Stimulated activated CD8-positive, alpha-beta memory T cell treated with anti-CD3 and anti-CD28 coated beads, Interleukin-15, amount 100 ng/mL, for 48 hours (primary cell): ENCODE data around the gene TLE4.
"Not testable (repeated sequence)": the region's sequence is repeated elsewhere in the genome, so short reads cannot be mapped to it uniquely, and the experiment has no call there.

Source experiments
- DNase-seq, 2 donors: peaks; one replicate each; pipeline ENCODE4 v3.0.0-alpha.2; 2020; ENCODE audit warnings: low read depth in 2 of 2

Gene TLE4

DNA sequence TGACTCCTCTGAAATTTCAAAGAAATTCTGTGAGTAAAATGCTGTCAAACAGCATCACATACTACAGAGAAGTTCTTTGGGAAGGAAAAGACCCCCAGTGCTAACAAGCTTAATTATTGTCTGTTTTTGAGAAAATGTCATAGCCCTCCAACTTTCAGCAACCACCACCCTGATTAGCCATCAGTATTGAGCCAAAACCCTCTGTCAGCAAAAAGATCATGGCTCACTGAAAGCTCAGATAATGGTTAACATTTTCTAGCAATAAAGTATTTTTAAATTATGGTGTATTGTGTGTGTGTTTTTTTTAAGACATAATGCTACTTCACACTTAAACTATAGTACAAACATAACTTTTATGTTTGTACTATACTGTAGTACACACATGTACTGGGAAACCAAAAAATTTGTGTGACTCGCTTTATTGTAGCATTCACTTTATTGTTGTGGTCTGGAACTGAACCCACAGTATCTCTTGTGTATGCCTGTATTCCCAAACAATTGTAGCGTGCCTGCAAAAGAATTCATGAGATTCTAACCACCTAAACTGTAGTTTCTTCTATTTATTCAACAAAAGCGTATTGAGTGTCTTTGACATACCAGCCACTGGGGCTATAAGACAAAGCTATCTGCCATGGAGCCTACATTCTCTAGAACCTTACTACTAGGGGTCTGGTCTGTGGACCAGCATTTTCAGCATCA, 31.6 kb downstream of the TLE4 start:
- no peak for DNase-seq

DNA sequence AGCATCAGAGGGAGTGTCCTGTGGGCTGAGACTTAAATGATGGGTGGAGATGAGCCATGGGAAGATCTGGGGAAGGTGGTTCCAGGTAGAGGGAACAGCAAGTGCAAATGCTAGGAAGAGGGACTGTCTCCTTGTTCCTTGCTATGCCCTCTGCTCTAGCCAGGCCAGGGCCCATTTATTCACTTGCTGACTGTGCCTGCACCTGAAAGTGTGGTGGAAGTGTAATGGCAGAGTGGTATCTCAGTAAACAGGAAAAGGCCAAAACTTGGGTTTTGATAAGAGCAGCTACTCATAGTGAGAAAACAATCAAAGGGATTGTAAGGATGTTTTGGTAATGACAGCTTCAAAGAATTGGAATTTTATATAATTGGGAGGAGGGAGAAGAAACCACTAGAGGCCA, 32.4 kb downstream of the TLE4 start:
- DNase-seq = no peak

DNA sequence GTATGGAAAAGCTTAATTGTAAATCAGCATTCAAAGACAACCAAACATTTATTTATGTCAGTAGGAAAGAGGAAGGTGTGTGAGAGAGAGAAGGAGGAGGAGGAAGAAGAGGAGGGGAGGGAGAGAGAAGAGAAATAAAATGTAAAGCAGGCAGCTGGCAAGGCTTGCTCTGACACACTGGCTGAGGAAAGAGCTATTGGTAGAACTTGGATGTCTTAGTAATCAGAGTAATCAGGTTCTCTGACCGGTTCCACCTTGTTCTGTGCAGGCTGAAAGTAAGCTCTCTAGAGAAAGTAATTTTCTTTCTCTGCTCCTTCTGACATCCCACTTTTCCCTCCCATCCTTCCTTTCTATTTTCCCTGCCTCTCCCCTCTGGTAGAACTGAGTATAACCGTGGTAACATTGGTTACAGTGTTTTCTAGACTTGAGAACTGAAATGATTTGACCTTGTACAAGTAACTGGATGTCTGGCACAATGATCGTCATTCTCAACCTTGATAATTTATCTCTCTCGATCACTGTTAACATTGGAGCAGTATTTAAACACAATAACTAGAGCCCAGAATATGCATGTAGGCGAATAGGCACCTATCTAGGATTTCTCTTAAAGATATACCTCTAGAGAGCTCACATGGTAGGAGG, 33.3 kb downstream of the TLE4 start:
- no peak for DNase-seq

DNA sequence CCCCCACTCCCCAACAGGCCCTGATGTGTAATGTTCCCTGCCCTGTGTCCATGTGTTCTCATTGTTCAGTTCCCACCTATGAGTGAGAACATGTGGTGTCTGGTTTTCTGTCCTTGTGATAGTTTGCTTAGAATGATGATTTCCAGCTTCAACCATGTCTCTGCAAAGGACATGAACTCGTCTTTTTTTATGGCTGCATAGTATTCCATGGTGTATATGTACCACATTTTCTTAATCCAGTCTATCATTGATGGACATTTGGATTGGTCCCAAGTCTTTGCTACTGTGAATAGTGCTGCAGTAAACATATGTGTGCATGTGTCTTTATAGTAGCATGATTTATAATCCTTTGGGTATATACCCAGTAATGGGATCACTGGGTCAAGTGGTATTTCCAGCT, 34.8 kb downstream of the TLE4 start:
- not testable (repeated sequence) for DNase-seq

DNA sequence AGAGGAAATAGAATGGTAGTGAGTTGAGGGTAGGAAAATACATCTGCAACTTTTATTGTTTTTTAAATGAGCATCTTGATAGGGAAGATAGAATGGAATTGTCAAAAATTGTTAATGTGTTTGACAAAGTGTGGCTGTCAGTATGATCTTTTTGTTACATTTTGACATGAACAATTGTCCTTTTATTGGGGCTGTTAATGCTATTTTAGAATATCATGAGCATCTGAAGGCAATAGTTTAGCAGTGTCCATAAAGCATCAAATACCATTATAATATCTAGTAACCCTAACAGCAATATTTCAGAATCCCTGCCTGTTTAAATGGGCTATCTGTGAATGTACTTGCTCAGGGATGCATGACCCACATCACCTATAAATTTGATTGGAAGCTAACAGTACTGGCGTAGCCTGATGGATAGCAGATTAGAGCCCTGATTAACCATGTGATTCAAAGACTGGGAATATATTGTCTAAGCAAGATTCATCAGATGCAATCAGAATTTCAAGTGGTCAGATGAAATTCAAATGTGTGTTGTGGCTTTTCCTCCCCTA, 37.8 kb downstream of the TLE4 start:
- DNase-seq = no peak

DNA sequence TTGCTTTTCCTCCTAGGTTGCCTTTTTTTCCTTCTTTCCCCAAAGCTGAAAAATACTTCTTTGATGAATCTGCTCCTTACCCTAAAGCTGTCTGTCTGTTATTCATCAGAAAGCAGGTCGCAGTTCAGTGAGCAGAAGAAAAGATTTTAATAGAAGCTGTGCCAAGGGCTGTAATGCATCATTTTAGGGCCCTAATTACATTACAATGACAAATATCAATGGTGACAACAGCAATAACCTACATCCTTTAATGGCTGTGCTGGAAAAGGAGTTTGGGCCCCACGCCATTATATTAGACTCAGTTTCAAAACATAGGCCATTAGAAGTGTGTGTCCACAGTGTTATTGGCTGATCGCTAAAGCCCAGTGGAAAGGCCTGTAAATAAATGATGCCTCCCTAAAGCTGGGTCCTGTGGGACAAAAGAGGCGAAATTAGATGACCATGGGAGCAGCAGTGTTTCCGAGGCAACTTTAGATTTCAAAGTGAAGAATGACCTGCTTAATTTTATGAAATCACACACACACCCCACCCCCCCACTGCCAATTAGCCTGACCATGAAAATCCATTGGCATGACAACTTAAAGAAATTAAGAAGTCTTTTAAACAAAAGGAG, 38.4 kb downstream of the TLE4 start:
- no peak for DNase-seq

DNA sequence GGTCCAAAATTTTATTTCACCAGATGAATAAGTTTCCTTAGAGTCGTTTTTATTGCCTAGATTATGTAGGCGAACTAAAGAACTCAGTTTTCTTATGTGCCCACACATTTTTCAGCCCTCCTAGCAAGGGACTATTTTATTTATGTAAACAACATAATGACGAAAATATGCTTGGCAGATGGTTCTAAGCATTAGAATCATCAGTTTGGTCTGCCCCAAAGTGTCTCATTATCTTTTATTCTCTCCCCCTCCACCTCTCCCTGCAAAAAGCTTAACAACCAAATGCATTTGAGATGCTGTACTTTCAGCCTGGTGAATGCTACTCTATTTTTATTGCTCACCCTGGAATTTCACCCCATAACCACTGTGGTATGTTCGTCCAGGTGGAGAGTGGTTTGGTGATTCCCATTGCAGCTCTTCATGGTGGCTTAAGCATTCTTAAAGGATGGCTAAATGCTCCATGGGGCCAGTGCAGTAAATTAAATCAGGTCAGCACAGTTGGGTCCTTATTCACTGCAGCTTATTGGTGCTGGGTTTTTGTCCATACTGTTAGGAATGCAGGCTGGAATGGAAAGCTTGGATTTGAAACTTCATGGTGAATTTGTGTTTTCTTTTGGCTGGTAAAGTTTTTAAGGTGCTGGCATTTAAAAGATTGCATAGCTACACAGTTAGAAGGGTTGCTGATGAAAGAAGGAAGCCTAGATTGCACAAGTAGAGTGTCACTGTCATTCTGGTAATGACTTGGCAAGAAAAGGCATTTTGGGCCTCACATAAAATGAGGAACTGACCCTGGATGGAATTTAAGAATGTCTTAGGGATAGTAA, 39.2 kb downstream of the TLE4 start:
- no peak for DNase-seq

DNA sequence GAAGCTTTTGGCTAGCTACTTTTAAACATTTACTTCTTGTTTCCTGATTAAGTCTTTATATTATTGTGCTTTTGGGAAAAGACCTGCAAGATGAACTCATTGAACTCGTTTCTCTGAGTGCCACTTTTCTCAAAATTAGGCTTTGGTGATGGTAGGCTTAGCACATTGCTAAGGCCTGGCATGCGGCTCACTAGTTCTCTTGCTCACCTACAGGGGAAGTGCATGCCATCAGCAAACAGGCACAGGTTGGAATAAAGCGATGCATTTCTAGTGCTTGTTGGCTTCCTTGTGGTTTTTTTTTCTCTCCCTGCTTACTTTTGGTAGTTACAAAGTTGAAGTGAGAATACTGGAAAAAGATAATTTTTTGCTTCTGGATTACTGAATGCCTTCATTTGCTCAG, 41.4 kb downstream of the TLE4 start:
- DNase-seq = no peak

DNA sequence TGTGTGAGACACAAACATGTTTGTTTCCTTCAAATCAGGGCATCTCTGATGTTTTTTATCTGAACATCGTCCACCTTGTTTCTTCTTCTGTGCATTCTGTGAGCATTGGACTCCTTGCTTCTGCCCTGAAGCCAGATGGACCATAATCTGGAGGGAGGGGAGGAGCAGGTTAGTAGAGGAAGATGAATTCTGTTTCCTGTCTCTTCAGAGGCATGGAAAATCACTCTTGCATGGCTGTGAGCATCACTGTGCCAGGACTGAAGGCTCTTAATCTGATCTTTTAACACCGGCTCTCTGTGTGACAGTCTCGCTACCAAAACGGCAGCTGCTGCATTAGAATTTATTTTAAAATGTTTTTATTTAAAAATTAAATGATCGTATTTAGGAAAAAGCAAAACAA, 43.3 kb downstream of the TLE4 start:
- no peak for DNase-seq

DNA sequence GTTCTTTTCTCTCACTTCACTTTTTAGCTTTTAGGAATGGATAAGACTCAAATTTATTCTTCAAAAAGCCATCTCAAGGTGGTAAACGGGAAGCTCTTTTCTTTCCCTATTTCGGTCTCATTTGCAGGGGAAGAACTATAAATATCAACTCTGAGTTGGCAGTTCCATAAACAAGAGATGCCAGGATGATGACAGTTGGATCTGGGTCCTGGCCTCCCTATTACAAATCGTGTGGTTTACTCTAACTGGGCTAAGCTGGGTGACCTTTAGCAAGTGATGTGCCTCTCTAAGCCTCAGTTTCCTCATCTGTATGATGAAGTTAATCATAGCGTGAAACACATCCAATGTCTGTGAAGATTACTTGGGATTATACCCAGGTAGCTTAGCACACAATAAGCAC, 44.2 kb downstream of the TLE4 start:
- no peak for DNase-seq

DNA sequence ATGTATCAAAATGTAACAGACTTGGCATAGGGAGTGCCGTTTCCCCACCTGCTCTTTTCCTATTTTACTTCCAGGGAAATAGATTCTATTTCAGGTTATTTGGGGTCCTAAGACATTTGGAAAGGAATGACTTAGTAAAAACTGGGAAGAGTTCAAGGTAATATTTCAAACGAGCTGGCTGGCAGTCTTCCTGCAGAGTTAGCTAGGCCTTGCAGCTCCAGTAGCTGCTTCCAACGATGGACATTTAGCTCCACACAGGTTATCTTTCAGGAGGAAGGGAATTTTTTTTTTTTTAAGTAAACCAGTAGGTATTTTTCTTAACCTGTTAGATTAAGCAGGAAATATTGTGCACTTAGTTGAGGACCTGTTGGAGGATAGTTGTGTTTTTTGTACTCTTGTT, 45.2 kb downstream of the TLE4 start:
- DNase-seq = no peak

DNA sequence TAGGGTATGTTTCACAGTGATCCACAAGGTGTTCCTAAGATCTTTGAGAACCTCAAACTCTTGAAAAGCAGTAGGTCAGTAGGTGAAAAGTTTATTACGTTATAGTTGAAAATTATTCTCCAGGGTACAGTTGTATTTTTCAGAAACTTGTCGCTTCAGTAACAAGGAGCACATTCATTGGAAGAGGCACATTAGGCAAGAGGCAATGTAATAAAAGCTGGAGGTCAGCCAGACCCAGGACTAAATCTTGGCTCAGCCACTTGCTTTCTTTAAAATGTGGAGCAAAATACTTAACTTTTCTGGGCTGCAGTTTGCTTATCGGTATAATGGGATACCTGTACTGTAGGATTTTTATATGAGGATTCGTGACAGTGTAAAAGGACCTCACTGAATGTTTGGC, 45.6 kb downstream of the TLE4 start:
- DNase-seq = no peak

DNA sequence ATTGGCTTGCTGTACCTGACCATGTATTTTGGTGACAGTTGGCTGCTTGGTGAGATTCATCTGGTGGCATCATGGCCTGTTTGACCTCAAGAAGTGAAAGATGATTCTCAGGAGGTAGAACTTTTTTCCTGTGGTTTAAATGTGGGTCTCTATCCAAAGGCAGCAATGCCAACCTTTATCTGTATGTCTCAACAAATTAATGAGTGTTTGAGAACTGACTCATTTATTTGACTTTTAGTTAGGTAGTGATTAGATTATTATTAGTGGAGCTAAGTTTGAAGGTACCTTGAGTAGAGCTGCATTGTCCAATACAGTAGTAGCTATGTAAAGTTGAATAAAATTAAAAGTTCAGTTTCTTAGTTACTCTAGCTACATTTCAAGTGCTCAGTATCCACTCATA, 48.2 kb downstream of the TLE4 start:
- DNase-seq = no peak

DNA sequence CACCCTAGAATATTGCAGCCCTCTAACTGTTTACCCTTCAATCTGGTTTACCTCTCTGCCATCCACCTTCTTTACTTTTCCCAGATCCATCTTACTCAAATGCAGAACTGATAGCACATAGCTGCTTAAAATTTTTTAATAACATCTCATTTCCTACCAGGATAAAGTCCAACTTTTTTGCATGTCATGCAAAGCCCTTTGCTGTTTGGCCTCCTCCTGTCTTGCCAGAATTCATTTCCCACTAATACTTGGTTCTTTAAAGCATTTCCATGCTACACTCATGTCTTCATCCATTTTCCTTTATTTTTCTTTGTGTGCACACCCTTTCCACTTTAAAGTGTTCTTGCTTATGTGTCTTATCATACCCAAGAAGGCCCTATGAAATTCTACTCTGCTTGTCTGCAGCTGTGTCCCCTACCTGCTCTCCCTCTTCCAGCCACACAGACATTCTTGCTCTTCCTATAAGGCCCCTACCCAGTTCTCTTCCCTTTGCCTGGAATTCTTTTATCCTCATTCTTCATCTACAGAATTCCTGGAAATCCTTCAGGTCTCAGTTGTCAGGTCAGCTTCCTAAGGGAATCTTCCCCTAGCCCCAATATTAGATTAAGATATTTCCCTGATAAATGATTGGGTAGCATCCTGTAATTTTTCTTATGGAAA, 50.3 kb downstream of the TLE4 start:
- no peak for DNase-seq

DNA sequence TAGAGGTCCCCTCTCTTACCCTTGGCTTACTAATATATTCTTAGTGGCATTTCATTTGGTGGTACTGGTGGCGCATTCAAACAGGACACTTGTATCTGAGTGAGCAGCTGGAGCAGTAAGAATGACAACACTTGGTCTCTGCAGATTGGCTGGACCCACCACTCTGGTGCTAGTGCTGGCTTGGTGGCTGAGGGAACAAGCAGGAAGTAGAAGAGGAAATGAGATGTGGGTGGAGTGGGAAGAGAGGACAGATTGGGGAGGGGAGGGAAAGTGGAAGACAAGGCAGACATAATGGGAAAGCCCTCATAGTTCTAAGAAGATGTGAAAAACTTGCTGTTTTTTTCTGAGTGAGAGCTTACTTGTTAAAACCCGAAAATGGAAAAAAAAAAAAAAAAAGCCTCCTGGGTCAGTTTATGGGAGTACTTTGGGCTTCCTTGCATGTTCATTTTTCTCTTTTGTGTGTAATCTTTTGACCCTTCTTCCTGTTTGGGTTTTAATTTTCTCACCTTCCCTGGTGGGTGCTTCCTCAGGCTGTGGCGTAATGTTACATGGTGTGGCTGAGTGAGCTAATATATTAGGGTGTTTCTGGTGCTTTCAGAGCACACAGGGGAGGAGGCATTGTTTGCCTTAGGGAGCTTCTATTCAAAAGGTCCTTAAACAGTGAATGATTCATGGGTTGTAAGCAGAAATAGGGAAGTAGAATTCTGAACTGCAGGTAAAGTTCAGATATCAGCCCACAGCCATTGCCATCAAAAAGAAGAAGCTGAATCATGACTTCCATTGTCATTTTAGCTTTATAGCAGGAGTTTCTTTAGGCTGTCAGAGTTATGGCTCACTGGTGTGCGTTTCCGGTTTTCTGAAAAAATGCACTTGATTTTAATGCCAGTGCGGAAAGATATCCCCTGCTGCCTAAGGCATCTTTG, 52.3 kb downstream of the TLE4 start:
- DNase-seq = peak in 1 of 2 donors; percentile 38

DNA sequence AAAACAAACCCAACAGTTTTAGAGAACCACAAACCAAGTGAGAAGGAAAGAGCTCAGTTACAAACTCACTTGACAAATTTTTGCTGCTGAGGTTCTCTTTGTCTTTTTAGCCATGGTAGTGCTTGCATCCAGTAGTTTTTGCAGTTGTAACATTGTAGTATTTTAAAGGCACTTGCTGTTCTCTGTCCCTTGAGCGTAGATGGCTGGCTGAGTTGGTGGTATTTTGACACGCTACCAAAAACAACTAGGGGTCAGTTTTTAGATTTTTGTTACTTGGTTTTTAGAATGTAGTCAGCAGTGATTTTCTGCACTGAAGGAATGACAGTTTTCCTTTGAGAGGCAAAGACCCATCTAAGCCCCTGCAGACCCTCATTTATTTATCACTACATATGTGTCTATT, 58.0 kb downstream of the TLE4 start:
- no peak for DNase-seq

DNA sequence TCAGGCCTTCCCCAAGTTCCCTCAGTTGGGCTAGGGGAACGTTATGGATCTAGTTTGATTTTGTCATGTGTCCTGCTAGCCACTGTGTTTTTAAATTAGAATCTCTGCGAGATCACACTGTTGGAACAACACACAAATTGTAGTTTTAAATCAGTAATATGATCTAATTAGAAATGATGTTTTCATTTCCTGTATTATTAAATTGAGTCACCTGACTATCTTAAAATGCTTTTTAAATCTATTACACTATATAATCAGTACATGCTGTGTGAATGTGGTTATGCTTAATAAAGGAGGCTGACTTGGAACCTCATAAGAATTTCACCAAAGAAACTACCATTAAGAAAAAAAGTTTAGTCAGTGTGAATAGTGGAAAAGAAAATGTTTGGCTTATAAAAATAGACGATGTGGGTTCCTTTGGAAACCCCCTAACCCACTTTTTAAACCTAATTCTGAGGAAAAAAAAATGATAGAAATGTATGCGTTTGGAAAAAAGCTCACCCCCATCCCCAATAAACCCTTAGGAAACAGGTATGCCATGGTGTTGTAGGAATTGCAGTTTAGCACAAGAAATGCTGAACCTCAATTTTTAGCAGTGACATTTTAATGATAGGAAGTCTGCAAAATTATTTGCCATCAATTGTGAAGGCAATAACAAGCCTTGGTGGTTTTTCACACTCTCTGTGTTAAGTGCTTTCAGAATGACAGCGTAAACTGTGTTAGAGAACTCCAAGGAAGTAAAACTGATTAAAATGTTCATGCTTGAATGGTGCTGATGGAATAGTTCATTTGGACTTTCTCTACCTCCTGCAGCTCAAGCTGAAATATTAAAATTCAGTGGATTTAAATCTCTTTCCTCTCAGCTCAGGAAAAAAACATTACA, 59.0 kb downstream of the TLE4 start:
- DNase-seq = no peak

DNA sequence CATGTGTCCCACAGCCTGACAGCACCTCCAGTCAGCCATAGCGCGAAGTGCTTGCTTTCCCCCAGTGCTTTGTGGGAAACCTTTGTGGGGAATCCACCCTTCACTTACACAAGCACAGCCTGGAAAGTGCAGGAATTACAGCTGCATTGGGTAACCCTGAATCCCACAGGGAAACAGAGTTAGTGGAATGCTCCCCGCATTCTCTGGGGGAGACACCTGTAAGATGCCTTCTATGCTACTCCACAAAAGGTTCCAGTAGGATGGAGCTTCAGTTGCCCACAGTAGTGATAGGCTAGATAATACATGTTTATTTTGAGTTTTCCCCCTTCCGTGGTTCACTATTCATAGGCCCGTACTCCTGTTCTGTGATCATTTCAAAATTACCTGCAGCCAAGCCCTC, 60.3 kb downstream of the TLE4 start:
- DNase-seq = no peak

DNA sequence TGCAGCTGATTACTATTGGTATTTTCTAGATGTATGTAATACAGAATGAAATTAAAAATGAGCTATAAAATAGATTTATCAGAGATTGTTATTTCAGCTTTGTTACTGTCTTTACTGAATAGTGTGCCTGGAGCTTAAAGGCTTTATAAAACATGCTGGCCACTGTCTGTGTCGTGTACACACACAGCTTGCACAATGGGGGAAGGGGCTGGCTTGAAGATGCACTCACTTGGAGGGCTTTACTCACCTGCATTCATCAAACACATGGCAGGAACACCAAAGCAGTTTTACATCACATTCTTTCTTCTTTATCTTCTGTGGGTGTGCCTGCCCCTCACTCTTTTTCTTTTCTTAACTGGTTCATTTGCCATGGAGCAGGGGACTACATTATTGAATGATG, 60.9 kb downstream of the TLE4 start:
- no peak for DNase-seq

DNA sequence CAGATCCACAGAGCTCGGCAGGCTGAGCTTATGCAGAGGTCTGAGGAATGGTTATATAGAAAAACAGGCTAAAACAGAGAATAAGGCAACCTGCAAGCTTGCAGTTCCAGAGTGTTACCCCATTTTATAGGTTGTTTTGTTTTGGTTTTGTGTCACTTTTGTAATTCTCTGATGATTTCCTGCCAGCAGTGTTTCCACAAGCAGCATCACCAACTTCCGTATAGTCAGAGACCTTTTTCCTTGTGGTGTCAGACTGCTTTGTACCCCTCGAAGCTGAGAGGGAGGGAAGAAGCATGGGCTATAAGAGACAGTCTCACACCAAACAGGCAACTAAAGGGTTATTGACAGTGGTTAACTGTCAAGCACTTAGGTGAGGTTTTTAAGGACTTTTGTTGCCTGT, 61.8 kb downstream of the TLE4 start:
- no peak for DNase-seq
